Lung (tissue), 12 donors: ENCODE data around the gene PRKN. TPM values are rescaled to one million over a fixed set of nuclear protein-coding genes. Genes with fewer than 3 reads are reported as not detected.

Experiments
- ATAC-seq: fragments of 200-7000 bp; cut with Tn5 transposase; one replicate; pipeline ENCODE4 v1.9.1; 2020; ENCODE audit warnings: moderate number of reproducible peaks; ENCODE audit not compliant: insufficient read depth, low FRiP score
- DNase-seq, 3 donors: peaks; one replicate each; pipeline ENCODE4 v3.0.0-alpha.2; 2013 to 2017
- H3K27ac ChIP-seq, 2 donors: one replicate each; pipeline ENCODE4 v1.5.1; 2013; ENCODE audit warnings: mild to moderate bottlenecking in 2 of 2, moderate library complexity in 2 of 2, control low read depth in 1 of 2, inconsistent platforms in 1 of 2, low read depth in 1 of 2, low read length in 1 of 2
- H3K27me3 ChIP-seq, 3 donors: one replicate each; pipeline ENCODE4 v1.5.1; 2013; ENCODE audit warnings: low read length in 2 of 3; ENCODE audit not compliant: control insufficient read depth in 3 of 3, insufficient read depth in 3 of 3
- H3K36me3 ChIP-seq, 4 donors: one replicate each; pipeline ENCODE4 v1.5.1; 2013; ENCODE audit warnings: low read length in 4 of 4, mild to moderate bottlenecking in 1 of 4, moderate library complexity in 1 of 4; ENCODE audit not compliant: control insufficient read depth in 4 of 4, insufficient read depth in 4 of 4
- H3K4me1 ChIP-seq, 5 donors: one replicate each; pipeline ENCODE4 v1.5.1; 2013; ENCODE audit warnings: low read length in 5 of 5, mild to moderate bottlenecking in 2 of 5, moderate library complexity in 1 of 5; ENCODE audit not compliant: control insufficient read depth in 5 of 5, insufficient read depth in 5 of 5
- H3K4me3 ChIP-seq: one replicate; pipeline ENCODE4 v1.5.1; 2013; ENCODE audit warnings: mild to moderate bottlenecking, control low read depth, moderate library complexity
- H3K9ac ChIP-seq, 2 donors: one replicate each; pipeline ENCODE4 v1.5.1; 2013; ENCODE audit warnings: low read length in 2 of 2, control low read depth in 1 of 2; ENCODE audit not compliant: insufficient read depth in 1 of 2
- H3K9me3 ChIP-seq, 4 donors: one replicate each; pipeline ENCODE4 v1.5.1; 2013; ENCODE audit warnings: low read length in 3 of 4, mild to moderate bottlenecking in 1 of 4, moderate library complexity in 1 of 4; ENCODE audit not compliant: control insufficient read depth in 4 of 4, insufficient read depth in 3 of 4
- WGBS, 2 donors: extraction: QIAGEN DNeasy Blood & Tissue Kit; methylation state at CpG; one replicate each; pipeline ENCODE4 v1.1.7; 2013; 5-methylcytosine and 5-hydroxymethylcytosine counted together
- polyA plus RNA-seq, 2 donors: library from polyadenylated mRNA; stranded (reverse); fragments of 200-250 nt; gene quantifications; one replicate each; pipeline ENCODE4 v1.2.1, GENCODE V29; 2013
- total RNA-seq, 2 donors: library from RNA; depleted of rRNA in 1 of 2; stranded (reverse); fragments of >200 nt in 1 of 2; gene quantifications; one replicate each; pipeline ENCODE4 v1.2.1, GENCODE V29; 2014 to 2021
- TF ChIP-seq, protein P1 (sequence below): IDR thresholded peaks from 2 replicates; pipeline ENCODE4 v1.5.1; 2012; ENCODE audit warnings: mild to moderate bottlenecking; ENCODE audit errors: control extremely low read depth, extremely low read depth
- donor health status: control.
- donor health status: control.
- donor health status: Bipolar disorder and iron deficiency.
- donor health status: healthy.
- donor health status: DM: yes; HTN: yes; CAD: no.

The PRKN gene
- total and polyA plus RNA-seq, 4 donors: 0.27 to 11.2 (median 3.1) TPM

DNA sequence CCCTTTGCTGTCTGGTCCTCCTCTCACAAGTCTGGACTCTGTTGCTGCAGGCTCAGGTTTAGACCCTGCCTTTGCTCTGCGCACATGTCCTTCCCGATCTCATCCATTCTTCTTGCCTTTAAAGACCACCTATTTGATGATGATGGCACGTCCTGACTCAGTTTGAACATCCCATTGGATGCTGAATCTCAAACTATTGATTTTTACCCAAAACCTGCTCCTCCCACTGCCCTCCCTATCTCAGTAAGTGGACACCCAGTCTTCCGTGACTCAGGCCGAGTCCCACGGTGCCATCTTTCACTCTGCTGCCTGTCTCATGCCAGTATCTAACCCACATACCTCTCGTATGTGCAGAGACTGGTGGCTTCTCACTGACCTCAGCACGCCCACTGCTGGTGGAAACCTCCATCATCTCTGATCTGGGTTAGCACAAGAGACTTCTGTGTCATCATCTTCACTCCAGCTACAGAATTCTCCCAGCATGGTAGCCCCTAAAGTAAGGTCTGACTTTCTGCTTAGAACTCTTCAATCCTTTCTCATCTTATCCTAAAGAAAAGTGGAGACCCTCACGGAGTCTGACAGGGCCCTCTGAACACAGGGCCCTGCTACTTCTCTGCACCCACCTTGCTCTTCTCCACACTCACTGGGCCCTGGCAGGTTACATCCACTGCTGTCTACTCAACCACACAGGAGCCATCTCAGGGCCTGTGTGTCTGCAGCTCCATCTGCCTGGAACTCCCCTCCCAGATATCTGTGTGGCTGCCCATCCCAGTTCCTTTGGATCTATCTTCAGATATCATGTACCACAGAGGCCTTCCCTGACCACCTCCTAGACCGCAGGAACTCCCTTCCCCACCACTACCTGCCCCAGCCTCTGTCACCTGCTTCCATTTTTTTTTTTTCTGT, 1066.6 kb downstream of the PRKN start:
- WGBS, 2 donors: 92 to 93% methylated on average over 10 of the region's 10 CpGs
- no peaks in the 10 kb centered on the region for H3K27me3 ChIP-seq
- no peaks in the 10 kb centered on the region for H3K36me3 ChIP-seq
- no peak overlapping the region for H3K27ac ChIP-seq
- TF ChIP-seq, protein P1, sequence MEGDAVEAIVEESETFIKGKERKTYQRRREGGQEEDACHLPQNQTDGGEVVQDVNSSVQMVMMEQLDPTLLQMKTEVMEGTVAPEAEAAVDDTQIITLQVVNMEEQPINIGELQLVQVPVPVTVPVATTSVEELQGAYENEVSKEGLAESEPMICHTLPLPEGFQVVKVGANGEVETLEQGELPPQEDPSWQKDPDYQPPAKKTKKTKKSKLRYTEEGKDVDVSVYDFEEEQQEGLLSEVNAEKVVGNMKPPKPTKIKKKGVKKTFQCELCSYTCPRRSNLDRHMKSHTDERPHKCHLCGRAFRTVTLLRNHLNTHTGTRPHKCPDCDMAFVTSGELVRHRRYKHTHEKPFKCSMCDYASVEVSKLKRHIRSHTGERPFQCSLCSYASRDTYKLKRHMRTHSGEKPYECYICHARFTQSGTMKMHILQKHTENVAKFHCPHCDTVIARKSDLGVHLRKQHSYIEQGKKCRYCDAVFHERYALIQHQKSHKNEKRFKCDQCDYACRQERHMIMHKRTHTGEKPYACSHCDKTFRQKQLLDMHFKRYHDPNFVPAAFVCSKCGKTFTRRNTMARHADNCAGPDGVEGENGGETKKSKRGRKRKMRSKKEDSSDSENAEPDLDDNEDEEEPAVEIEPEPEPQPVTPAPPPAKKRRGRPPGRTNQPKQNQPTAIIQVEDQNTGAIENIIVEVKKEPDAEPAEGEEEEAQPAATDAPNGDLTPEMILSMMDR: no peak
- DNase-seq: no peak
- H3K4me3 ChIP-seq: no peak overlapping the region
- peaks cover 0 to 5% (median 2%) of the 10 kb centered on the region in 4 donors for H3K9me3 ChIP-seq
- no peak for ATAC-seq
- H3K9ac ChIP-seq: no peak overlapping the region
- H3K4me1 ChIP-seq: peaks cover 0 to 2% (median 0%) of the 10 kb centered on the region in 5 donors

DNA sequence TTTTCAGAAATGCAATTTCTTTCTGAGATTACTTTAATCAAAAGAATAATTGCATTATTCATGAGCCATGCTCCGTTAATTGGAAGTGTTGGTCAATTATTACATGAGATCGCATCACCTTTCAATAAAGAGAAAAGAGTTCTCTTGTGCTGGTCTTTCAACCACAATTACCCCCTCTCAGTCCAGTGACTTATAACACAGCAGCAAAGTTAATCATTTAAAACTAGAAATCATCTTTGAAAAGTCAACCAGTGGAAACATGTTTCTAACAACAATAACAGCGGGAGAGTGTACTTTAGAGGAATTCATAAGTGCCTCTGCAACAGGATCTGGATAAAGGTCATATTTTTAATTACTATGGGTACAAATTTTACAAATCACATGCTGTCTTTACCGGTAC, 1069.4 kb downstream of the PRKN start:
- Histone ChIP-seq H3K9me3 (peaks cover 0 to 4% (median under 1%) of the 10 kb centered on the region in 4 donors), H3K4me1 (no peaks in the 10 kb centered on the region), H3K9ac (no peak overlapping the region), H3K36me3 (no peaks in the 10 kb centered on the region), H3K27ac (no peak overlapping the region), H3K27me3 (no peaks in the 10 kb centered on the region), H3K4me3 (no peak overlapping the region)
- WGBS, 2 donors: 67 to 86% methylated on average over 4 of the region's 4 CpGs
- ATAC-seq (no peak), DNase-seq (no peak)
- TF ChIP-seq, protein P1: no peak

DNA sequence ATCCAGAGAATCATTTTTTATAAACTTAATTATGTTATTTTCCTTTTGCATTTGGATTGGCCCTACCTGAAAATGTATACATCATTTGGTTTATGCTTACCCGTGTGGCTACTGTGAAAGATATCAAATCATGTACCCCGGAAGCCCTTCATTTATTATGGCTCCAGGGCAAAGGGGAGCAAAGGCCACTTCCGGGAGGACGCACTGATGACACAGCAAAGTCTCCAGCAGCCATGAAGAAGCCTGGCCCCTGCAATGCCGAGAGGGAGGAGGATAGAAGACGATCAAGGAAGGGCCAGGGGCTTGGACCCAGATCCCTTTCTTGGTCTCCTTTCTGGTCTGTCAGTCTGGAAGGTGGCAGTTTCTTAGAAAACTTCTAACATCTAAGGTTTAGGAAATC, 1073.4 kb downstream of the PRKN start:
- Histone ChIP-seq H3K27ac (no peak overlapping the region), H3K36me3 (no peaks in the 10 kb centered on the region), H3K27me3 (no peaks in the 10 kb centered on the region), H3K9ac (no peak overlapping the region), H3K4me3 (no peak overlapping the region), H3K4me1 (no peaks in the 10 kb centered on the region), H3K9me3 (peaks cover 0 to 6% (median 0%) of the 10 kb centered on the region in 4 donors)
- no peak for DNase-seq
- WGBS, 2 donors: 73 to 93% methylated on average over 6 of the region's 6 CpGs
- TF ChIP-seq, protein P1: no peak
- no peak for ATAC-seq
